IPS-15b (cell line): ENCODE measurements around the gene SMARCD3.

Experiments
- H3K27me3 ChIP-seq: one replicate; pipeline ENCODE4 v1.6.1; 2013; ENCODE audit warnings: low read length; ENCODE audit not compliant: control insufficient read depth, insufficient read depth
- H3K36me3 ChIP-seq: one replicate; pipeline ENCODE4 v1.6.1; 2013; ENCODE audit warnings: low read length; ENCODE audit not compliant: control insufficient read depth, insufficient read depth
- H3K4me1 ChIP-seq: one replicate; pipeline ENCODE4 v1.6.1; 2013; ENCODE audit warnings: mild to moderate bottlenecking, low read length; ENCODE audit not compliant: control insufficient read depth, insufficient read depth
- H3K4me3 ChIP-seq: one replicate; pipeline ENCODE4 v1.5.1; 2013; ENCODE audit warnings: low read depth, low read length
- H3K9ac ChIP-seq: one replicate; pipeline ENCODE4 v1.6.1; 2013; ENCODE audit warnings: low read depth, mild to moderate bottlenecking, low read length
- H3K9me3 ChIP-seq: one replicate; pipeline ENCODE4 v1.6.1; 2013; ENCODE audit warnings: mild to moderate bottlenecking, low read length; ENCODE audit not compliant: control insufficient read depth, insufficient read depth

The SMARCD3 gene

GRCh38 chr7:151228024-151228866 lies 20.2 kb downstream of the SMARCD3 start:
- Histone ChIP-seq H3K27me3 (no peaks in the 10 kb centered on the region), H3K4me1 (peaks cover 6% of the 10 kb centered on the region), H3K9me3 (no peaks in the 10 kb centered on the region), H3K36me3 (peaks cover 14% of the 10 kb centered on the region), H3K4me3 (peak overlapping the region; percentile 84), H3K9ac (peak overlapping the region; percentile 79)

DNA sequence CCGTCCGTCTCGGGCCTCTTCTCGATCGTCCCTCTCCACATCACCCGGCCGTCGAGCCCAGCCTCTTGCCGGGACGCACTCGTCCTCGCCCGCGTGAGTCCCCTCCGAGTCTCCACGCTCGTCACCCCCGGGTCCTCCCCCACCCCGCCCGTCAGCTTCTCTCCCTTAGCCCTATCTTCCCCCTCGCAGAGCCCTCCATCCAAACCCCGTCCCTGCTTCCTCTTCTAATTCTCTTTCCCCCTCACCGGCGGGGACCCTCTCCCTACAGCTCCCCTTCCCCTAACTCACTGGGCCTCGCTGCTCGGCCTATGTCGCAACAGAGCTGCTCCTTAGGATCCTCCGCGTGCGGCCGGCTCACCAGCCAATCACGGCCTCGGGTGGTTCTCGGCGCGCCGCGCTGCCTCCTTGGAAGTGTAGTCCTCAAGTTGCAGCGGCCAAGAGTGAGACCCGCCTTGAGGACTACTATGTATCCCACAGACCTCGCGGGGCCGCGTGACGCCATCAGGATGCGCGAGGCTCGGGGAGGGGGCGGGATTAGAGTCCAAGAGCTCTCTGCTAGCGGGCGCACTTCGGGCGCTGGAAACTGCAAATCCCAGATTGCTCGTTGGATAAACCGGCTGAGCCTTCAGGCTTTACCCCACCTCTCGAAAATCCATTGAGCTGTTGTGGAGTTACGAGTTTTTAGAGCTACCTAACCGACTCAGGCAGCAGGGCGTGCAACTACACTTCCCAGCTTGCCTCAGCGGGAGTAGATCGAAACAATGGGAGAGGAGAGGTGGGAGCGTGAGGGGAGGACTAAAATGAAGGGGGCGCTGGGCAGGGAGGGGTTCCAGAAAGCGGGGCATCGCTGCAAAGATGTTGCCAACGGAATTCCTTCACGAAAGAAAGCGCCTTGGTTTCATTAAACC lies 21.4 kb downstream of the SMARCD3 start, which contains the start of gene ABCF2:
ABCF2 (minus strand) TSS at position 331 of the 908 bp plus-strand sequence. CDS start 747 bp downstream, outside the sequence.
- no peaks in the 10 kb centered on the region for H3K27me3 ChIP-seq
- H3K9me3 ChIP-seq: no peaks in the 10 kb centered on the region
- peaks cover 20% of the 10 kb centered on the region for H3K36me3 ChIP-seq
- H3K9ac ChIP-seq: peak within 1 kb of the TSS; percentile 79
- H3K4me1 ChIP-seq: peaks cover 6% of the 10 kb centered on the region
- peak within 1 kb of the TSS; percentile 84 for H3K4me3 ChIP-seq

GRCh38 chr7:151226560-151226874 lies 22.0 kb downstream of the SMARCD3 start:
- peaks cover 23% of the 10 kb centered on the region for H3K36me3 ChIP-seq
- peaks cover 6% of the 10 kb centered on the region for H3K4me1 ChIP-seq
- H3K9ac ChIP-seq: peak overlapping the region; percentile 76
- no peaks in the 10 kb centered on the region for H3K27me3 ChIP-seq
- H3K9me3 ChIP-seq: no peaks in the 10 kb centered on the region
- peak overlapping the region; percentile 84 for H3K4me3 ChIP-seq

GRCh38 chr7:151225948-151226510 lies 22.5 kb downstream of the SMARCD3 start:
- Histone ChIP-seq H3K9ac (peak overlapping the region; percentile 76), H3K27me3 (no peaks in the 10 kb centered on the region), H3K9me3 (no peaks in the 10 kb centered on the region), H3K4me1 (peaks cover 6% of the 10 kb centered on the region), H3K4me3 (peak overlapping the region; percentile 84), H3K36me3 (peaks cover 24% of the 10 kb centered on the region)

GRCh38 chr7:151223728-151224127 lies 24.8 kb downstream of the SMARCD3 start:
- Histone ChIP-seq H3K9me3 (no peaks in the 10 kb centered on the region), H3K36me3 (peaks cover 31% of the 10 kb centered on the region), H3K4me3 (no peak overlapping the region), H3K27me3 (no peaks in the 10 kb centered on the region), H3K4me1 (peaks cover 6% of the 10 kb centered on the region), H3K9ac (no peak overlapping the region)

DNA sequence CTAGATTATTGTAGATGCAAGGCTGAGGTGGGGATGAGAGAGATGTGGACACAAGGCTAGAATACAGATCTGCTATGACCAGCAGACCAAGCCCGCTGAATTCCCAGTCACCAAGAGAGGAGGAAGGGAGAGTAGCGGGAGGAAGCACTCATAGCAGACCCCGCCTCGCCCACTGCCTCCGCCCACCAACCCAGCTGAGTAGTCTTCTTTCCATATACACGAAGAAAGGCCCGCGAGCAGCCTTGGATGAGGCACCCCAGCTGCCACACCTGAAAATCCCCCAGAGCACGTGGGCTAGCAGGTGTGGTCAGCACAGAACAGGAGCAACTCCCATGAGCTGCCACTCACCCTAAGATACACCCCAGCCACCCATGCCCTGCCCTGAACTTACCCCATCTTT lies 30.3 kb downstream of the SMARCD3 start:
- peaks cover 55% of the 10 kb centered on the region for H3K36me3 ChIP-seq
- H3K9ac ChIP-seq: no peak overlapping the region
- H3K27me3 ChIP-seq: no peaks in the 10 kb centered on the region
- no peak overlapping the region for H3K4me3 ChIP-seq
- H3K9me3 ChIP-seq: no peaks in the 10 kb centered on the region
- no peaks in the 10 kb centered on the region for H3K4me1 ChIP-seq

- Histone ChIP-seq H3K4me1 (peaks cover 7% of the 10 kb centered on the region), H3K36me3 (peaks cover 52% of the 10 kb centered on the region), H3K9ac (no peak overlapping the region), H3K27me3 (no peaks in the 10 kb centered on the region), H3K9me3 (no peaks in the 10 kb centered on the region), H3K4me3 (no peak overlapping the region)
These were observed 33.1 kb downstream of the SMARCD3 start for GRCh38 chr7:151215396-151215795.

GRCh38 chr7:151213826-151214225 lies 34.7 kb downstream of the SMARCD3 start:
- H3K9ac ChIP-seq: no peak overlapping the region
- H3K36me3 ChIP-seq: peaks cover 46% of the 10 kb centered on the region
- H3K9me3 ChIP-seq: no peaks in the 10 kb centered on the region
- peaks cover 7% of the 10 kb centered on the region for H3K4me1 ChIP-seq
- H3K27me3 ChIP-seq: no peaks in the 10 kb centered on the region
- no peak overlapping the region for H3K4me3 ChIP-seq

- Histone ChIP-seq H3K4me1 (peaks cover 7% of the 10 kb centered on the region), H3K9me3 (no peaks in the 10 kb centered on the region), H3K4me3 (no peak overlapping the region), H3K36me3 (peaks cover 35% of the 10 kb centered on the region), H3K9ac (no peak overlapping the region), H3K27me3 (no peaks in the 10 kb centered on the region)
These were observed 35.9 kb downstream of the SMARCD3 start for GRCh38 chr7:151212626-151213025.

DNA sequence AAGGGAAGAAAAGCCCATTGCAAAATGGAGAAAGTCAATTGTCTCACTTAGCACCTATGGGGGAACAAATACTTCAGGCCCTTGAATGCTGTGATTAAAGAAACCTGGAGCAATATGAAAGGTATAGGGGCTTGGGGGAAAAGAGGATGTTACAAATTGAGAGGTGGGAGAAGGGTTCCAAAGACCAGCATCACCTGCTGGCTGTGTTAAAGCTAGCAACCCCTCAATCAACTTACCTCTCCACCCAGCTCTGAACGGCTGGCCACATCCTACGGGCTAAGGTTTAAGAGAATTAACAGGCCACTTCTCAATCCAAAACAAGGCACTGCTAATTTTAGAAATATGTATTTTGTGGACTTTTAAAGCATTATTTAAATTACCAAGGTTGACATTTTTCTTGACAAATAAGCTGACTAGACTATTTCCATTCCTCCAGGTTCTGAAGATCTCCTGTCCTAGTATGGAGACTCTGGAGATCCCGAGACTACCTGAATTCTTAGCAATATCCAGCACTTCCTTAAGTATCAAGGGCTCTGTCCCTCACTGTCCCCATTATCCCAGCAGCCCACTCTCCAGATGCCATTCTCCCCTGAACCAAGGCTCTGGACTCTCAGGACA lies 37.2 kb downstream of the SMARCD3 start:
- Histone ChIP-seq H3K9me3 (no peaks in the 10 kb centered on the region), H3K36me3 (peaks cover 31% of the 10 kb centered on the region), H3K9ac (no peak overlapping the region), H3K4me3 (no peak overlapping the region), H3K27me3 (no peaks in the 10 kb centered on the region), H3K4me1 (peaks cover 7% of the 10 kb centered on the region)

- H3K9me3 ChIP-seq: no peaks in the 10 kb centered on the region
- no peak within 1 kb of the TSS for H3K4me3 ChIP-seq
- peaks cover 7% of the 10 kb centered on the region for H3K4me1 ChIP-seq
- peaks cover under 1% of the 10 kb centered on the region for H3K27me3 ChIP-seq
- no peak within 1 kb of the TSS for H3K9ac ChIP-seq
- peaks cover 23% of the 10 kb centered on the region for H3K36me3 ChIP-seq
These were observed 38.2 kb downstream of the SMARCD3 start, which contains the start of gene H2BK1 for GRCh38 chr7:151210087-151210854. H2BK1 (minus strand) TSS chr7:151210488; CDS start chr7:151210318, 170 bp downstream.
